HG02571 (cell line): ENCODE results near the gene BAX.
A peak's percentile ranks its signal among the peaks of the same experiment; 100 is the strongest.

Experiments used
- ATAC-seq: cut with Tn5 transposase; IDR thresholded peaks from one replicate; pipeline ENCODE4 v1.9.1; 2021; ENCODE audit warnings: mild to moderate bottlenecking, moderate library complexity; ENCODE audit not compliant: unreplicated experiment

BAX gene

GRCh38 chr19:48982280-48982679, 27.6 kb downstream of the BAX start:
- no peak for ATAC-seq

GRCh38 chr19:48985711-48986110, 31.0 kb downstream of the BAX start:
- no peak for ATAC-seq

GRCh38 chr19:48986211-48986610, 31.5 kb downstream of the BAX start:
- no peak for ATAC-seq

GRCh38 chr19:48987323-48987722, 32.6 kb downstream of the BAX start:
- no peak for ATAC-seq

GRCh38 chr19:48988286-48988685, 33.6 kb downstream of the BAX start:
- ATAC-seq, result no peak

- ATAC-seq, result no peak
Observed at GRCh38 chr19:48988860-48989259, 34.2 kb downstream of the BAX start.

GRCh38 chr19:48989701-48990291, 35.1 kb downstream of the BAX start:
- ATAC-seq, result no peak

- no peak for ATAC-seq
Observed at GRCh38 chr19:48990400-48990799, 35.7 kb downstream of the BAX start.

- ATAC-seq, result no peak
Observed at GRCh38 chr19:48991011-48991609, 36.4 kb downstream of the BAX start.

GRCh38 chr19:48991873-48992580, 37.4 kb downstream of the BAX start:
- ATAC-seq, result no peak

GRCh38 chr19:48992581-48993174, 38.0 kb downstream of the BAX start:
- no peak for ATAC-seq

GRCh38 chr19:48993175-48994034, 38.7 kb downstream of the BAX start, which contains the start of the genes GYS1 and RUVBL2:
TSS of gene GYS1 (minus strand) at chr19:48993309. CDS start at chr19:48993112, 197 bp downstream.
TSS of gene RUVBL2 (plus strand) at chr19:48993887. CDS start at chr19:48993912, 25 bp downstream.
- peak; percentile 79 for ATAC-seq

- no peak for ATAC-seq
Observed at GRCh38 chr19:48994035-48994386, 39.3 kb downstream of the BAX start.

GRCh38 chr19:48997972-48998371, 43.3 kb downstream of the BAX start:
- no peak for ATAC-seq

- ATAC-seq, result no peak
Observed at GRCh38 chr19:48999481-49000325, 45.0 kb downstream of the BAX start.

GRCh38 chr19:49004133-49004532, 49.5 kb downstream of the BAX start:
- ATAC-seq, result no peak

GRCh38 chr19:49004964-49005614, 50.4 kb downstream of the BAX start:
- ATAC-seq, result no peak

- ATAC-seq, result no peak
Observed at GRCh38 chr19:49006905-49007304, 52.2 kb downstream of the BAX start.

GRCh38 chr19:49009828-49010227, 55.2 kb downstream of the BAX start:
- ATAC-seq, result no peak
